Measurements from ENCODE around the gene TMEM109. TPM values are rescaled to one million over a fixed set of nuclear protein-coding genes. Genes with fewer than 3 reads are reported as not detected.

The TMEM109 gene
- total RNA-seq, 2 experiments from 2014 or later: 27.8 to 32.9 TPM

- ChIA-PET POLR2A (interaction anchor here (0.9 to 4.7 kb wide), 15 partner anchors 9 to 515 kb away, joined by 3 to 43 read pairs (median 4); partner anchors contain the start of genes CCDC86, CPSF7, CYB561A3 and PRPF19), CTCF (interaction anchor here (1.2 to 3.6 kb wide), 15 partner anchors 9 to 246 kb away, joined by 3 to 30 read pairs (median 5); partner anchors contain the start of genes CD6, PRPF19, SLC15A3 and TMEM132A)
- no peak for TF ChIP-seq CTCF (IDR thresholded peaks at IDR 0.05)
- peak in 7 of 14 experiments; percentile 11 to 67 (median 35) for DNase-seq
- Histone ChIP-seq H3K27me3 (ENCODE audit: control insufficient read depth in 1 of 2, insufficient read depth in 2 of 2, low read length in 2 of 2) (no peaks in the 10 kb centered on the region), H3K27ac (ENCODE audit: low read depth in 1 of 2, low read length in 2 of 2) (peak overlapping the region; percentile 97 to 98), H3K4me1 (ENCODE audit: insufficient read depth, low read length) (peaks cover 70% of the 10 kb centered on the region), H3K9me3 (ENCODE audit: control insufficient read depth in 1 of 2, insufficient read depth in 1 of 2, low read length in 2 of 2) (no peaks in the 10 kb centered on the region), H3K36me3 (ENCODE audit: insufficient read depth, low read length) (peaks cover 14% of the 10 kb centered on the region), H3K4me3 (ENCODE audit: low read length) (peak overlapping the region; percentile 95)
- peaks cover 31% of the 10 kb centered on the region for H3K36me3 Mint-ChIP-seq (ENCODE audit: low read depth)
- intact Hi-C loops (cut with DNase I, micrococcal nuclease): loop anchor here (1.0 to 5.0 kb wide), 4 partner anchors 8 to 418 kb away; partner anchors contain the start of genes PRPF19 (in 2 of the 2), DDB1 (in 1 of the 2), SLC15A3 (in 1 of the 2) and TKFC (in 1 of the 2)
- peak overlapping the region; percentile 96 for H3K4me3 Mint-ChIP-seq
- H3K4me1 Mint-ChIP-seq (ENCODE audit: low read depth): peaks cover 65% of the 10 kb centered on the region
- peak; percentile 12 for ATAC-seq (ENCODE audit: poor library complexity)
- H3K9me3 Mint-ChIP-seq: no peaks in the 10 kb centered on the region
- H3K27me3 Mint-ChIP-seq: no peaks in the 10 kb centered on the region
- H3K27ac Mint-ChIP-seq: peak overlapping the region; percentile 92
These were observed 782 bp downstream of the TMEM109 start for GRCh38 chr11:60914633-60915247.

- H3K4me3 Mint-ChIP-seq: peak overlapping the region; percentile 96
- peaks cover 20% of the 10 kb centered on the region for H3K36me3 ChIP-seq (ENCODE audit: insufficient read depth, low read length)
- TF ChIP-seq CTCF (IDR thresholded peaks at IDR 0.05): no peak
- DNase-seq (peak; percentile 42 to 87 (median 66)), ATAC-seq (ENCODE audit: poor library complexity) (peak; percentile 25)
- H3K27ac ChIP-seq (ENCODE audit: low read depth in 1 of 2, low read length in 2 of 2): peak overlapping the region in 1 of 2 donors; percentile 98
- no peaks in the 10 kb centered on the region for H3K9me3 ChIP-seq (ENCODE audit: control insufficient read depth in 1 of 2, insufficient read depth in 1 of 2, low read length in 2 of 2)
- ChIA-PET CTCF (interaction anchor here (0.9 to 3.6 kb wide), 16 partner anchors 9 to 246 kb away, joined by 3 to 30 read pairs (median 5); partner anchors contain the start of genes CD6, PRPF19, SLC15A3 and TMEM132A), POLR2A (interaction anchor here (0.7 to 4.7 kb wide), 13 partner anchors 8 to 246 kb away, joined by 3 to 43 read pairs (median 3); partner anchors contain the start of genes CCDC86, PRPF19, TMEM132A and VPS37C)
- peaks cover 67% of the 10 kb centered on the region for H3K4me1 ChIP-seq (ENCODE audit: insufficient read depth, low read length)
- H3K4me3 ChIP-seq (ENCODE audit: low read length): peak overlapping the region; percentile 95
- peaks cover 65% of the 10 kb centered on the region for H3K4me1 Mint-ChIP-seq (ENCODE audit: low read depth)
- no peaks in the 10 kb centered on the region for H3K27me3 ChIP-seq (ENCODE audit: control insufficient read depth in 1 of 2, insufficient read depth in 2 of 2, low read length in 2 of 2)
- intact Hi-C loops (cut with DNase I, micrococcal nuclease): loop anchor here (1.0 to 5.0 kb wide), 2 partner anchors 37 to 214 kb away; partner anchors contain the start of gene SLC15A3 (in 1 of the 2)
- H3K27me3 Mint-ChIP-seq: peaks cover 2% of the 10 kb centered on the region
- peaks cover 38% of the 10 kb centered on the region for H3K36me3 Mint-ChIP-seq (ENCODE audit: low read depth)
- H3K9me3 Mint-ChIP-seq: no peaks in the 10 kb centered on the region
- peak overlapping the region; percentile 92 for H3K27ac Mint-ChIP-seq
These were observed 1.4 kb downstream of the TMEM109 start for GRCh38 chr11:60915248-60915914.

- no peak for TF ChIP-seq CTCF (IDR thresholded peaks at IDR 0.05)
- ChIA-PET CTCF (interaction anchor here (2.5 to 3.6 kb wide), 2 partner anchors 11 to 18 kb away, joined by 25 to 30 read pairs; partner anchors contain the start of gene PRPF19), POLR2A (interaction anchor here (0.9 to 4.7 kb wide), 4 partner anchors 8 to 125 kb away, joined by 3 to 43 read pairs (median 3); partner anchors contain the start of gene PRPF19)
- peaks cover 51% of the 10 kb centered on the region for H3K36me3 Mint-ChIP-seq (ENCODE audit: low read depth)
- H3K27ac Mint-ChIP-seq: no peak overlapping the region
- Histone ChIP-seq H3K9me3 (ENCODE audit: control insufficient read depth in 1 of 2, insufficient read depth in 1 of 2, low read length in 2 of 2) (no peaks in the 10 kb centered on the region), H3K27me3 (ENCODE audit: control insufficient read depth in 1 of 2, insufficient read depth in 2 of 2, low read length in 2 of 2) (peaks cover 0 to 6% of the 10 kb centered on the region in 2 experiments), H3K27ac (ENCODE audit: low read depth in 1 of 2, low read length in 2 of 2) (no peak overlapping the region), H3K4me3 (ENCODE audit: low read length) (no peak overlapping the region), H3K36me3 (ENCODE audit: insufficient read depth, low read length) (peaks cover 34% of the 10 kb centered on the region), H3K4me1 (ENCODE audit: insufficient read depth, low read length) (peaks cover 58% of the 10 kb centered on the region)
- DNase-seq (no peak), ATAC-seq (ENCODE audit: poor library complexity) (no peak)
- intact Hi-C loops (cut with DNase I, micrococcal nuclease): loop anchor here in 1 of 2 experiments (5.0 kb wide), 1 partner anchor 36 kb away; the partner anchor contains the start of gene SLC15A3
- peak overlapping the region; percentile 67 for H3K4me3 Mint-ChIP-seq
- H3K27me3 Mint-ChIP-seq: peaks cover 7% of the 10 kb centered on the region
- H3K4me1 Mint-ChIP-seq (ENCODE audit: low read depth): peaks cover 56% of the 10 kb centered on the region
- no peaks in the 10 kb centered on the region for H3K9me3 Mint-ChIP-seq
These were observed 2.8 kb downstream of the TMEM109 start for GRCh38 chr11:60916669-60917206.

Data from CD4-positive, alpha-beta T cell (primary cell).